Body of pancreas (tissue), 4 donors: ENCODE results near the gene ANKRD18A. TPM values are rescaled to one million over a fixed set of nuclear protein-coding genes. Genes with fewer than 3 reads are reported as not detected.
"Not testable (repeated sequence)": the region's sequence is repeated elsewhere in the genome, so short reads cannot be mapped to it uniquely, and the experiment has no call there.

ENCODE experiments used
- ATAC-seq: fragments of 150-250 bp; one replicate; pipeline ENCODE4 v1.9.1; 2016
- DNase-seq, 4 donors: peaks; one replicate each; pipeline ENCODE4 v3.0.0-alpha.2; 2019
- H3K27ac ChIP-seq, 4 donors: fragments of 200-600 bp; sonication (generic); 1 replicate in 3 of 4; 2 replicates in 1 of 4; pipeline versions ENCODE4 v1.5.1 to v1.6.1; 2016 to 2019; ENCODE audit warnings: mild to moderate bottlenecking in 1 of 4, mixed read lengths in 1 of 4, moderate library complexity in 1 of 4
- H3K27me3 ChIP-seq, 2 donors: fragments of 200-600 bp; sonication (generic); one replicate each; pipeline ENCODE4 v1.6.0; 2016; ENCODE audit warnings: mild to moderate bottlenecking in 1 of 2
- H3K36me3 ChIP-seq, 2 donors: fragments of 200-600 bp; sonication (generic); replicated peaks in 1 of 2; 2 replicates each; pipeline ENCODE4 v1.5.1; 2016; ENCODE audit warnings: low read depth in 2 of 2; ENCODE audit not compliant: insufficient read depth in 1 of 2
- H3K4me1 ChIP-seq: fragments of 200-600 bp; sonication (generic); one replicate; pipeline ENCODE4 v1.6.0; 2016
- H3K4me3 ChIP-seq, 2 donors: fragments of 200-600 bp; sonication (generic); 1 replicate in 1 of 2; 2 replicates in 1 of 2; pipeline ENCODE4 v1.5.1; 2016 to 2019
- H3K9me3 ChIP-seq, 3 donors: fragments of 200-600 bp; sonication (generic); 1 replicate in 2 of 3; 2 replicates in 1 of 3; pipeline ENCODE4 v1.5.1; 2016
- CTCF ChIP-seq, 7 experiments: fragments of 450-650 bp in 4 of 7; fragments of 200-600 bp in 3 of 7; sonication (generic) in 3 of 7; IDR thresholded peaks; one replicate each; pipeline ENCODE4 v1.5.1; 2016 to 2019; ENCODE audit warnings: antibody characterized with exemption in 7 of 7
- POLR2A ChIP-seq, 3 donors: fragments of 450-650 bp; IDR thresholded peaks; one replicate each; pipeline ENCODE4 v1.6.1; 2016; ENCODE audit warnings: antibody characterized with exemption in 3 of 3, mild to moderate bottlenecking in 2 of 3
- WGBS, 2 donors: methylation state at CpG; one replicate each; pipeline ENCODE4 v1.1.5; 2017; 5-methylcytosine and 5-hydroxymethylcytosine counted together
- intact Hi-C: fragments of 100-400 bp; cut with DNase I; formaldehyde crosslinking; loops from one replicate; pipeline ENCODE4 v1.15.1; 2023
- total RNA-seq, 2 donors: library from RNA; depleted of rRNA; stranded (reverse); fragments of >200 nt; gene quantifications; one replicate each; pipeline ENCODE4 v1.1.0, GENCODE V29; 2016

ANKRD18A gene
- total RNA-seq, 2 donors from 2014 or later, result 6.5 to 23.1 TPM

GRCh38 chr9:38561134-38561533 lies 59.3 kb downstream of the ANKRD18A start:
- WGBS, 2 donors, result 78 to 80% methylated on average over 2 of the region's 2 CpGs
- intact Hi-C loops, ATAC-seq, H3K4me3 ChIP-seq, H3K9me3 ChIP-seq, H3K36me3 ChIP-seq, H3K27me3 ChIP-seq, DNase-seq, H3K27ac ChIP-seq, H3K4me1 ChIP-seq: not testable (repeated sequence)

- ATAC-seq, H3K36me3 ChIP-seq, H3K27ac ChIP-seq, H3K27me3 ChIP-seq, DNase-seq, H3K9me3 ChIP-seq, intact Hi-C loops, H3K4me3 ChIP-seq, H3K4me1 ChIP-seq: not testable (repeated sequence)
- WGBS, 2 donors, result 83 to 86% methylated on average over 3 of the region's 3 CpGs
Measured at GRCh38 chr9:38559172-38559571, 61.2 kb downstream of the ANKRD18A start.

GRCh38 chr9:38557746-38558145 lies 62.6 kb downstream of the ANKRD18A start:
- H3K9me3 ChIP-seq, ATAC-seq, H3K36me3 ChIP-seq, DNase-seq, H3K4me3 ChIP-seq, intact Hi-C loops, H3K27me3 ChIP-seq, H3K4me1 ChIP-seq, H3K27ac ChIP-seq: not testable (repeated sequence)
- WGBS, 2 donors, result 81 to 89% methylated on average over 1 of the region's 1 CpG

- intact Hi-C loops, H3K27ac ChIP-seq, H3K4me1 ChIP-seq, ATAC-seq, H3K9me3 ChIP-seq, H3K36me3 ChIP-seq, DNase-seq, H3K27me3 ChIP-seq, H3K4me3 ChIP-seq: not testable (repeated sequence)
- 90 to 93% methylated on average over 2 of the region's 2 CpGs for WGBS, 2 donors
Measured at GRCh38 chr9:38554966-38555365, 65.4 kb downstream of the ANKRD18A start.

- ATAC-seq, H3K4me1 ChIP-seq, H3K9me3 ChIP-seq, H3K36me3 ChIP-seq, H3K27me3 ChIP-seq, H3K4me3 ChIP-seq, intact Hi-C loops, H3K27ac ChIP-seq, DNase-seq: not testable (repeated sequence)
- WGBS, 2 donors, result 83 to 94% methylated on average over 4 of the region's 4 CpGs
Measured at GRCh38 chr9:38553019-38553418, 67.4 kb downstream of the ANKRD18A start.

- H3K36me3 ChIP-seq, H3K27ac ChIP-seq, H3K4me1 ChIP-seq, DNase-seq, ATAC-seq, H3K4me3 ChIP-seq, H3K27me3 ChIP-seq, H3K9me3 ChIP-seq, intact Hi-C loops: not testable (repeated sequence)
- 83 to 100% methylated on average over 1 of the region's 2 CpGs for WGBS, 2 donors
Measured at GRCh38 chr9:38546497-38547163, 73.8 kb downstream of the ANKRD18A start.

- H3K9me3 ChIP-seq, H3K27me3 ChIP-seq, ATAC-seq, H3K36me3 ChIP-seq, intact Hi-C loops, H3K4me3 ChIP-seq, H3K27ac ChIP-seq, DNase-seq, H3K4me1 ChIP-seq: not testable (repeated sequence)
- WGBS, 2 donors, result 51 to 58% methylated on average over 4 to 5 of the region's 5 CpGs
Measured at GRCh38 chr9:38540535-38540934, 79.9 kb downstream of the ANKRD18A start.

- DNase-seq (no peak), ATAC-seq (no peak)
- Histone ChIP-seq H3K27ac (no peak overlapping the region), H3K4me3 (no peak overlapping the region), H3K27me3 (peaks cover 0 to 4% of the 10 kb centered on the region in 2 donors), H3K9me3 (no peaks in the 10 kb centered on the region), H3K36me3 (no peaks in the 10 kb centered on the region), H3K4me1 (no peaks in the 10 kb centered on the region)
- intact Hi-C loops, result no loop called here
- TF ChIP-seq CTCF (IDR thresholded peaks at IDR 0.05) (no peak), POLR2A (IDR thresholded peaks at IDR 0.05) (no peak)
Measured at GRCh38 chr9:38529317-38529716, 91.1 kb downstream of the ANKRD18A start.
